K562 (cell line): ENCODE results near the gene MAPT. TPM values are rescaled to one million over a fixed set of nuclear protein-coding genes. Genes with fewer than 3 reads are reported as not detected.
A peak's percentile ranks its signal among the peaks of the same experiment; 100 is the strongest.

ENCODE experiments used
- HDGF ChIP-seq: fragments of 450-650 bp; IDR thresholded peaks from 2 replicates; pipeline ENCODE4 v1.6.1; 2016
- MED1 ChIP-seq: sonication (generic); formaldehyde crosslinking; IDR thresholded peaks from 2 replicates; pipeline ENCODE4 v1.8.1; 2023; ENCODE audit warnings: missing genetic modification reagents, borderline replicate concordance
- NELFE ChIP-seq: IDR thresholded peaks from 2 replicates; pipeline ENCODE4 v1.6.1; 2011; ENCODE audit warnings: mild to moderate bottlenecking; ENCODE audit not compliant: insufficient read depth, insufficient read length
- ZNF133 ChIP-seq: fragments of 250-450 bp; sonication (Bioruptor Pico); IDR thresholded peaks from 2 replicates; pipeline ENCODE4 v1.4.0; 2020; ENCODE audit warnings: mild to moderate bottlenecking
- ZNF134 ChIP-seq: fragments of 250-450 bp; sonication (Bioruptor Pico); conservative IDR thresholded peaks from 2 replicates; pipeline ENCODE4 v1.4.0; 2020
- ZNF175 ChIP-seq: fragments of 200-800 bp; sonication (Bioruptor generic); IDR thresholded peaks from 2 replicates; pipeline ENCODE4 v1.6.1; 2016; ENCODE audit warnings: low read depth, mild to moderate bottlenecking, missing genetic modification characterization, missing compliant biosample characterization
- ZNF778 ChIP-seq: fragments of 450-650 bp; formaldehyde crosslinking; IDR thresholded peaks from 2 replicates; pipeline ENCODE4 v1.4.0; 2020; ENCODE audit warnings: mild to moderate bottlenecking, moderate library complexity
- ZNF830 ChIP-seq: fragments of 250-450 bp; sonication (Bioruptor Pico); IDR thresholded peaks from 2 replicates; pipeline ENCODE4 v1.5.0; 2021; ENCODE audit warnings: mild to moderate bottlenecking
- polyA plus RNA-seq, 8 experiments: library from polyadenylated mRNA; depleted of rRNA in 4 of 8; stranded (reverse) in 5 of 8; unstranded in 3 of 8; fragments of >200 nt; fragmentation: Nextera tagmentation in 2 of 8; fragmentation: Illumina TruSeq in 1 of 8; extraction: Ambion mirVana in 2 of 8; extraction: Trizol in 1 of 8; gene quantifications; 2 replicates each; pipeline versions ENCODE4 v1.2.1 to v1.2.3, GENCODE V29; 2011 to 2014; ENCODE audit warnings: inconsistent platforms in 1 of 8, missing spikeins in 1 of 8
- total RNA-seq, 7 experiments: library from RNA; depleted of rRNA in 6 of 7; stranded (reverse); fragments of >200 nt in 6 of 7; fragmentation: Illumina TruSeq in 2 of 7; extraction: Trizol in 2 of 7; gene quantifications; 2 replicates each; pipeline versions ENCODE4 v1.2.1 to v1.2.3, GENCODE V29; 2011 to 2021; ENCODE audit warnings: low replicate concordance in 1 of 7
- TF ChIP-seq, protein P1 (sequence below): sonication (generic); formaldehyde crosslinking; IDR thresholded peaks from 2 replicates; pipeline ENCODE4 v1.8.1; 2023; ENCODE audit warnings: mild to moderate bottlenecking, missing genetic modification reagents
- TF ChIP-seq, protein P2 (sequence below): sonication (generic); formaldehyde crosslinking; IDR thresholded peaks from 2 replicates; pipeline ENCODE4 v1.8.0; 2023; ENCODE audit warnings: missing genetic modification reagents, mild to moderate bottlenecking, borderline replicate concordance
- TF ChIP-seq, protein P3 (sequence below): IDR thresholded peaks from 3 replicates; pipeline ENCODE4 v1.6.1; 2011; ENCODE audit warnings: borderline replicate concordance, mild to moderate bottlenecking, moderate library complexity; ENCODE audit not compliant: insufficient read length; ENCODE audit errors: extremely low read depth
- TF ChIP-seq, protein P4 (sequence below): fragments of 450-650 bp; IDR thresholded peaks from 2 replicates; pipeline ENCODE4 v1.7.1; 2018; ENCODE audit warnings: mild to moderate bottlenecking, low read depth; ENCODE audit not compliant: partially characterized antibody
- TF ChIP-seq, protein P5 (sequence below): fragments of 250-450 bp; sonication (Bioruptor Pico); IDR thresholded peaks from 2 replicates; pipeline ENCODE4 v1.6.1; 2021; ENCODE audit warnings: mild to moderate bottlenecking

The MAPT gene
- total and polyA plus RNA-seq, 9 of the 15 experiments (the other 6 are each of a cell fraction or from before 2014, with no cell fraction given) = 0.04 to 1.1 (median 0.36) TPM

DNA sequence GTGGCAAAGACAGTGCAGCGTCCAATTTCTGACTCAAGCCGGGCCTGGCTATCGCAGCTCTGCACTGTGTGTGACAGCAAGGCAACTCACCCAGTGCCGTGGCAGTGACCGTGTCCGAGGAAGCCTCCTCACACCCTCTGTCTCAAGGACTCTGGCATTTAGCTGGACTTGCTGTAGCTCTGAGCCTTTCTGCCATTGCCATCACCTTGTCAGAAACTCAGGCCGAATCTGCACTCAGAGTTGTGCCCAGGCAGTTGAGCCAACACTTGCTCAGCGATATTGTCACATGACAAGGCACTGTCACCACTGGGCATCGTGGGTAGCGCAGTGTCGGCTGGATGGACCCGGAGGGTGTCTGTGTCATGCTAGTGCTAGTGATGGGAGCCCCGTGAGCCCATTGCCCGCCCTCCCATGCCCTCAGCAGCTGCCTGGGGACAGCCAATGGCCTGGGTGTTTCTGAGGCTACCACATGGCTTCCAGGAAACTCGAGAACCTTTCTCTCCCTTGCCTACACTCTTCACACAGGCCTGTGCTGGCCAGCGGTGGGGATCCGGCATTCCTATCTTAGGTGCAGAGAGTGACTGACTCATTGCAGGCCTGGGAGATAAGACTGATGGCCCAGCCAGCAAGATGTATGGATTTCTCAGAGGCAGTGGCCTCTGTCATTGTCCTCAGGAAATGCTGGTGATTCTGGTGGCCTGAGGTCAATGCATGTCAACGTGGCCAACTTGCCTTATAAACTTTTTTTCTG, 82.6 kb downstream of the MAPT start (continued):
- TF ChIP-seq, protein P1, sequence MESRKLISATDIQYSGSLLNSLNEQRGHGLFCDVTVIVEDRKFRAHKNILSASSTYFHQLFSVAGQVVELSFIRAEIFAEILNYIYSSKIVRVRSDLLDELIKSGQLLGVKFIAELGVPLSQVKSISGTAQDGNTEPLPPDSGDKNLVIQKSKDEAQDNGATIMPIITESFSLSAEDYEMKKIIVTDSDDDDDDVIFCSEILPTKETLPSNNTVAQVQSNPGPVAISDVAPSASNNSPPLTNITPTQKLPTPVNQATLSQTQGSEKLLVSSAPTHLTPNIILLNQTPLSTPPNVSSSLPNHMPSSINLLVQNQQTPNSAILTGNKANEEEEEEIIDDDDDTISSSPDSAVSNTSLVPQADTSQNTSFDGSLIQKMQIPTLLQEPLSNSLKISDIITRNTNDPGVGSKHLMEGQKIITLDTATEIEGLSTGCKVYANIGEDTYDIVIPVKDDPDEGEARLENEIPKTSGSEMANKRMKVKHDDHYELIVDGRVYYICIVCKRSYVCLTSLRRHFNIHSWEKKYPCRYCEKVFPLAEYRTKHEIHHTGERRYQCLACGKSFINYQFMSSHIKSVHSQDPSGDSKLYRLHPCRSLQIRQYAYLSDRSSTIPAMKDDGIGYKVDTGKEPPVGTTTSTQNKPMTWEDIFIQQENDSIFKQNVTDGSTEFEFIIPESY (CRISPR knock-in tag) = peak; percentile 87
- TF ChIP-seq NELFE (no peak), ZNF175 (peak; percentile 58), ZNF778 (CRISPR knock-in tag) (no peak), HDGF (peak; percentile 85; the same call in 1 of the 2 replicates), ZNF134 (CRISPR knock-in tag) (peak; percentile 60; the same call in 1 of the 2 replicates), MED1 (CRISPR knock-in tag) (no peak), ZNF830 (no peak), ZNF133 (CRISPR knock-in tag) (0 out of 2 replicates have a peak, but pooled peaks have one; percentile 40)
- TF ChIP-seq, protein P2, sequence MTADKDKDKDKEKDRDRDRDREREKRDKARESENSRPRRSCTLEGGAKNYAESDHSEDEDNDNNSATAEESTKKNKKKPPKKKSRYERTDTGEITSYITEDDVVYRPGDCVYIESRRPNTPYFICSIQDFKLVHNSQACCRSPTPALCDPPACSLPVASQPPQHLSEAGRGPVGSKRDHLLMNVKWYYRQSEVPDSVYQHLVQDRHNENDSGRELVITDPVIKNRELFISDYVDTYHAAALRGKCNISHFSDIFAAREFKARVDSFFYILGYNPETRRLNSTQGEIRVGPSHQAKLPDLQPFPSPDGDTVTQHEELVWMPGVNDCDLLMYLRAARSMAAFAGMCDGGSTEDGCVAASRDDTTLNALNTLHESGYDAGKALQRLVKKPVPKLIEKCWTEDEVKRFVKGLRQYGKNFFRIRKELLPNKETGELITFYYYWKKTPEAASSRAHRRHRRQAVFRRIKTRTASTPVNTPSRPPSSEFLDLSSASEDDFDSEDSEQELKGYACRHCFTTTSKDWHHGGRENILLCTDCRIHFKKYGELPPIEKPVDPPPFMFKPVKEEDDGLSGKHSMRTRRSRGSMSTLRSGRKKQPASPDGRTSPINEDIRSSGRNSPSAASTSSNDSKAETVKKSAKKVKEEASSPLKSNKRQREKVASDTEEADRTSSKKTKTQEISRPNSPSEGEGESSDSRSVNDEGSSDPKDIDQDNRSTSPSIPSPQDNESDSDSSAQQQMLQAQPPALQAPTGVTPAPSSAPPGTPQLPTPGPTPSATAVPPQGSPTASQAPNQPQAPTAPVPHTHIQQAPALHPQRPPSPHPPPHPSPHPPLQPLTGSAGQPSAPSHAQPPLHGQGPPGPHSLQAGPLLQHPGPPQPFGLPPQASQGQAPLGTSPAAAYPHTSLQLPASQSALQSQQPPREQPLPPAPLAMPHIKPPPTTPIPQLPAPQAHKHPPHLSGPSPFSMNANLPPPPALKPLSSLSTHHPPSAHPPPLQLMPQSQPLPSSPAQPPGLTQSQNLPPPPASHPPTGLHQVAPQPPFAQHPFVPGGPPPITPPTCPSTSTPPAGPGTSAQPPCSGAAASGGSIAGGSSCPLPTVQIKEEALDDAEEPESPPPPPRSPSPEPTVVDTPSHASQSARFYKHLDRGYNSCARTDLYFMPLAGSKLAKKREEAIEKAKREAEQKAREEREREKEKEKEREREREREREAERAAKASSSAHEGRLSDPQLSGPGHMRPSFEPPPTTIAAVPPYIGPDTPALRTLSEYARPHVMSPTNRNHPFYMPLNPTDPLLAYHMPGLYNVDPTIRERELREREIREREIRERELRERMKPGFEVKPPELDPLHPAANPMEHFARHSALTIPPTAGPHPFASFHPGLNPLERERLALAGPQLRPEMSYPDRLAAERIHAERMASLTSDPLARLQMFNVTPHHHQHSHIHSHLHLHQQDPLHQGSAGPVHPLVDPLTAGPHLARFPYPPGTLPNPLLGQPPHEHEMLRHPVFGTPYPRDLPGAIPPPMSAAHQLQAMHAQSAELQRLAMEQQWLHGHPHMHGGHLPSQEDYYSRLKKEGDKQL (CRISPR knock-in tag) = no peak
- TF ChIP-seq, protein P3, sequence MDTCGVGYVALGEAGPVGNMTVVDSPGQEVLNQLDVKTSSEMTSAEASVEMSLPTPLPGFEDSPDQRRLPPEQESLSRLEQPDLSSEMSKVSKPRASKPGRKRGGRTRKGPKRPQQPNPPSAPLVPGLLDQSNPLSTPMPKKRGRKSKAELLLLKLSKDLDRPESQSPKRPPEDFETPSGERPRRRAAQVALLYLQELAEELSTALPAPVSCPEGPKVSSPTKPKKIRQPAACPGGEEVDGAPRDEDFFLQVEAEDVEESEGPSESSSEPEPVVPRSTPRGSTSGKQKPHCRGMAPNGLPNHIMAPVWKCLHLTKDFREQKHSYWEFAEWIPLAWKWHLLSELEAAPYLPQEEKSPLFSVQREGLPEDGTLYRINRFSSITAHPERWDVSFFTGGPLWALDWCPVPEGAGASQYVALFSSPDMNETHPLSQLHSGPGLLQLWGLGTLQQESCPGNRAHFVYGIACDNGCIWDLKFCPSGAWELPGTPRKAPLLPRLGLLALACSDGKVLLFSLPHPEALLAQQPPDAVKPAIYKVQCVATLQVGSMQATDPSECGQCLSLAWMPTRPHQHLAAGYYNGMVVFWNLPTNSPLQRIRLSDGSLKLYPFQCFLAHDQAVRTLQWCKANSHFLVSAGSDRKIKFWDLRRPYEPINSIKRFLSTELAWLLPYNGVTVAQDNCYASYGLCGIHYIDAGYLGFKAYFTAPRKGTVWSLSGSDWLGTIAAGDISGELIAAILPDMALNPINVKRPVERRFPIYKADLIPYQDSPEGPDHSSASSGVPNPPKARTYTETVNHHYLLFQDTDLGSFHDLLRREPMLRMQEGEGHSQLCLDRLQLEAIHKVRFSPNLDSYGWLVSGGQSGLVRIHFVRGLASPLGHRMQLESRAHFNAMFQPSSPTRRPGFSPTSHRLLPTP = no peak
- TF ChIP-seq, protein P4, sequence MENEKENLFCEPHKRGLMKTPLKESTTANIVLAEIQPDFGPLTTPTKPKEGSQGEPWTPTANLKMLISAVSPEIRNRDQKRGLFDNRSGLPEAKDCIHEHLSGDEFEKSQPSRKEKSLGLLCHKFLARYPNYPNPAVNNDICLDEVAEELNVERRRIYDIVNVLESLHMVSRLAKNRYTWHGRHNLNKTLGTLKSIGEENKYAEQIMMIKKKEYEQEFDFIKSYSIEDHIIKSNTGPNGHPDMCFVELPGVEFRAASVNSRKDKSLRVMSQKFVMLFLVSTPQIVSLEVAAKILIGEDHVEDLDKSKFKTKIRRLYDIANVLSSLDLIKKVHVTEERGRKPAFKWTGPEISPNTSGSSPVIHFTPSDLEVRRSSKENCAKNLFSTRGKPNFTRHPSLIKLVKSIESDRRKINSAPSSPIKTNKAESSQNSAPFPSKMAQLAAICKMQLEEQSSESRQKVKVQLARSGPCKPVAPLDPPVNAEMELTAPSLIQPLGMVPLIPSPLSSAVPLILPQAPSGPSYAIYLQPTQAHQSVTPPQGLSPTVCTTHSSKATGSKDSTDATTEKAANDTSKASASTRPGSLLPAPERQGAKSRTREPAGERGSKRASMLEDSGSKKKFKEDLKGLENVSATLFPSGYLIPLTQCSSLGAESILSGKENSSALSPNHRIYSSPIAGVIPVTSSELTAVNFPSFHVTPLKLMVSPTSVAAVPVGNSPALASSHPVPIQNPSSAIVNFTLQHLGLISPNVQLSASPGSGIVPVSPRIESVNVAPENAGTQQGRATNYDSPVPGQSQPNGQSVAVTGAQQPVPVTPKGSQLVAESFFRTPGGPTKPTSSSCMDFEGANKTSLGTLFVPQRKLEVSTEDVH = no peak
- TF ChIP-seq, protein P5, sequence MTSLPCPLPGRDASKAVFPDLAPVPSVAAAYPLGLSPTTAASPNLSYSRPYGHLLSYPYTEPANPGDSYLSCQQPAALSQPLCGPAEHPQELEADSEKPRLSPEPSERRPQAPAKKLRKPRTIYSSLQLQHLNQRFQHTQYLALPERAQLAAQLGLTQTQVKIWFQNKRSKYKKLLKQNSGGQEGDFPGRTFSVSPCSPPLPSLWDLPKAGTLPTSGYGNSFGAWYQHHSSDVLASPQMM (CRISPR knock-in tag) = no peak
